Lung (tissue), 12 donors: ENCODE results near the gene ARHGAP8. TPM values are rescaled to one million over a fixed set of nuclear protein-coding genes. Genes with fewer than 3 reads are reported as not detected.

ENCODE experiments used
- ATAC-seq: fragments of 200-7000 bp; cut with Tn5 transposase; one replicate; pipeline ENCODE4 v1.9.1; 2020; ENCODE audit warnings: moderate number of reproducible peaks; ENCODE audit not compliant: insufficient read depth, low FRiP score
- DNase-seq, 3 donors: peaks; one replicate each; pipeline ENCODE4 v3.0.0-alpha.2; 2013 to 2017
- H3K27ac ChIP-seq, 2 donors: one replicate each; pipeline ENCODE4 v1.5.1; 2013; ENCODE audit warnings: mild to moderate bottlenecking in 2 of 2, moderate library complexity in 2 of 2, control low read depth in 1 of 2, inconsistent platforms in 1 of 2, low read depth in 1 of 2, low read length in 1 of 2
- H3K27me3 ChIP-seq, 3 donors: one replicate each; pipeline ENCODE4 v1.5.1; 2013; ENCODE audit warnings: low read length in 2 of 3; ENCODE audit not compliant: control insufficient read depth in 3 of 3, insufficient read depth in 3 of 3
- H3K36me3 ChIP-seq, 4 donors: one replicate each; pipeline ENCODE4 v1.5.1; 2013; ENCODE audit warnings: low read length in 4 of 4, mild to moderate bottlenecking in 1 of 4, moderate library complexity in 1 of 4; ENCODE audit not compliant: control insufficient read depth in 4 of 4, insufficient read depth in 4 of 4
- H3K4me1 ChIP-seq, 5 donors: one replicate each; pipeline ENCODE4 v1.5.1; 2013; ENCODE audit warnings: low read length in 5 of 5, mild to moderate bottlenecking in 2 of 5, moderate library complexity in 1 of 5; ENCODE audit not compliant: control insufficient read depth in 5 of 5, insufficient read depth in 5 of 5
- H3K4me3 ChIP-seq: one replicate; pipeline ENCODE4 v1.5.1; 2013; ENCODE audit warnings: mild to moderate bottlenecking, control low read depth, moderate library complexity
- H3K9ac ChIP-seq, 2 donors: one replicate each; pipeline ENCODE4 v1.5.1; 2013; ENCODE audit warnings: low read length in 2 of 2, control low read depth in 1 of 2; ENCODE audit not compliant: insufficient read depth in 1 of 2
- H3K9me3 ChIP-seq, 4 donors: one replicate each; pipeline ENCODE4 v1.5.1; 2013; ENCODE audit warnings: low read length in 3 of 4, mild to moderate bottlenecking in 1 of 4, moderate library complexity in 1 of 4; ENCODE audit not compliant: control insufficient read depth in 4 of 4, insufficient read depth in 3 of 4
- CTCF ChIP-seq: IDR thresholded peaks from 2 replicates; pipeline ENCODE4 v1.5.1; 2012; ENCODE audit warnings: mild to moderate bottlenecking; ENCODE audit errors: control extremely low read depth, extremely low read depth
- WGBS, 2 donors: extraction: QIAGEN DNeasy Blood & Tissue Kit; methylation state at CpG; one replicate each; pipeline ENCODE4 v1.1.7; 2013; 5-methylcytosine and 5-hydroxymethylcytosine counted together
- polyA plus RNA-seq, 2 donors: library from polyadenylated mRNA; stranded (reverse); fragments of 200-250 nt; gene quantifications; one replicate each; pipeline ENCODE4 v1.2.1, GENCODE V29; 2013
- total RNA-seq, 2 donors: library from RNA; depleted of rRNA in 1 of 2; stranded (reverse); fragments of >200 nt in 1 of 2; gene quantifications; one replicate each; pipeline ENCODE4 v1.2.1, GENCODE V29; 2014 to 2021
- donor health status: control.
- donor health status: control.
- donor health status: Bipolar disorder and iron deficiency.
- donor health status: healthy.
- donor health status: DM: yes; HTN: yes; CAD: no.

ARHGAP8 gene
- total and polyA plus RNA-seq, 4 donors, result 6.8 to 21.6 (median 16.5) TPM

GRCh38 chr22:44871782-44872181 is 119.4 kb downstream of the ARHGAP8 start:
- peaks cover 0 to 8% (median 0%) of the 10 kb centered on the region in 4 donors for H3K9me3 ChIP-seq
- H3K4me1 ChIP-seq, result no peaks in the 10 kb centered on the region
- no peaks in the 10 kb centered on the region for H3K36me3 ChIP-seq
- peaks cover 0 to 2% (median 0%) of the 10 kb centered on the region in 3 donors for H3K27me3 ChIP-seq
- DNase-seq, result no peak
- WGBS, 2 donors, result 94 to 97% methylated on average over 3 of the region's 3 CpGs
- no peak for TF ChIP-seq CTCF
- no peak overlapping the region for H3K9ac ChIP-seq
- ATAC-seq, result no peak
- H3K4me3 ChIP-seq, result no peak overlapping the region
- no peak overlapping the region for H3K27ac ChIP-seq

DNA sequence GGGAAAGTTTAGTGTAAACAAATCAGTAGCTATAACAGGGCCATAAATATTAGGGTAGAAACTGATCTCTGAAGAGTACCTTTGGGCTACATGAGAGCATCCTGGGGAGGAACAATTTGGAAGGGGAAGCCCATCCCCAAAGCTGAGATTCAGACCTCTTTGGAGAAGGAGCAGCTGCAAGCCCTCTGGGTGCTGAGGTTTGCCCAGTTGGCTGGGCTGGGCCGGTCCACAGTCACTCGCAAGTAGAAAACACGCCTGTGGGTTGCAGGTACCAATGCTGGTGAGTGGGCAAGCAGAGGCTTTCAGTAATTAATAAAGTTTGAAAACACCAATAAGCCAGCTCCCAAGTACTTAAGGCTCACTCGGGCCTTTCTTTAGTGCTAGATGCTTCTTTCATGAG is 124.5 kb downstream of the ARHGAP8 start:
- Histone ChIP-seq H3K9ac (no peak overlapping the region), H3K4me1 (no peaks in the 10 kb centered on the region), H3K36me3 (no peaks in the 10 kb centered on the region), H3K27me3 (no peaks in the 10 kb centered on the region), H3K9me3 (peaks cover 0 to 8% (median 0%) of the 10 kb centered on the region in 4 donors), H3K27ac (no peak overlapping the region), H3K4me3 (no peak overlapping the region)
- no peak for TF ChIP-seq CTCF
- WGBS, 2 donors, result 85 to 97% methylated on average over 4 of the region's 4 CpGs
- ATAC-seq (no peak), DNase-seq (no peak)

DNA sequence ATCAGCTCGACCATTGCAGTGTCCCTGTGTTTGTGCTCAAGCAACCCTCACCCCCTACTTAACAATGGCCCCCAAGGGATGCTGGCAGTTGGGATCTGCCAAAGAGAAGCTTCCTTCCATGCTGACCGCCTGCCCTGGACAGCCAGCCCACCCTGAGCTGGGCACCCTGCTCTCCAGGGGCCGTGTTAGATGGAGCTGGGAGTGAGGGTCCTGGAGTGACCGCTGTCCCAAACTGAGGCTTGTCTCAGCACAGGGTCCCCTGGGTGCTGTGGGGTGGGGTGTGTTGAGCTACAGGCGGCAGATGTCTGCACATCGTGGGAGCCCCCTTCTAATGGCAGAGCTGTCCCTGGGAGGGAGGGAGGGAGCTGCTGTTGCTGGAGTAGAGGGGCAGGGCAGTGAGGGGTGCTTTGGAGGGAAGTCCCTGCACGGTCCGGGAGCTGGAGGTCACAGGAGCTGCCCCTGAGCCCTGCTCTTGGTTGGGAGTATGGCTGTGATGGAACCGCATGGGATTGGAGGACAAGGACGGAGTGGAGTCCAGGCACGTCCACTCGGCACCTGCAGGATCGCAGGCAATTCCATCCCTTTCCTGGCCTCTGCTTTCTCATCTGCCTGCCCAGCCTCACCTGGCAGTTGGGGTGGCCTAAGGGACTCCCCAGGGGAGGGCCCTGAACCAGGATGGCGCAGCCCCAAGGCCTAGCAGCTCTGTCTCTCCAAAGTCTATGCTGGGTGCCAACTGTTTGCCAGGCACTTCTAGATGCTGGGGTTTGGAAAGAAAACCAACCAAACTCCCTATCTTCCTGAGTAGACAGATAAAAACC is 126.3 kb downstream of the ARHGAP8 start:
- H3K27ac ChIP-seq, result no peak overlapping the region
- no peak overlapping the region for H3K4me3 ChIP-seq
- no peaks in the 10 kb centered on the region for H3K36me3 ChIP-seq
- H3K4me1 ChIP-seq, result no peaks in the 10 kb centered on the region
- ATAC-seq (no peak), DNase-seq (no peak)
- peaks cover 0 to 5% (median 0%) of the 10 kb centered on the region in 4 donors for H3K9me3 ChIP-seq
- no peaks in the 10 kb centered on the region for H3K27me3 ChIP-seq
- no peak overlapping the region for H3K9ac ChIP-seq
- 84 to 91% methylated on average over 14 of the region's 14 CpGs for WGBS, 2 donors
- no peak for TF ChIP-seq CTCF
